Dermis lymphatic vessel endothelial cell (primary cell): ENCODE measurements around the gene ZKSCAN1. TPM values are rescaled to one million over a fixed set of nuclear protein-coding genes. Genes with fewer than 3 reads are reported as not detected.

Source experiments
- total RNA-seq: library from RNA; depleted of rRNA; stranded (reverse); fragments of >200 nt; gene quantifications from 2 replicates; pipeline ENCODE4 v1.2.1, GENCODE V29; 2014

The ZKSCAN1 gene
- total RNA-seq, result 28.8 and 38.8 TPM in 2 replicates

GRCh38 chr7:100015232-100016214 lies at the start of gene ZKSCAN1:
Gene ZKSCAN1 (plus strand): TSS chr7:100015596. CDS start chr7:100023507, 7,911 bp downstream.

DNA sequence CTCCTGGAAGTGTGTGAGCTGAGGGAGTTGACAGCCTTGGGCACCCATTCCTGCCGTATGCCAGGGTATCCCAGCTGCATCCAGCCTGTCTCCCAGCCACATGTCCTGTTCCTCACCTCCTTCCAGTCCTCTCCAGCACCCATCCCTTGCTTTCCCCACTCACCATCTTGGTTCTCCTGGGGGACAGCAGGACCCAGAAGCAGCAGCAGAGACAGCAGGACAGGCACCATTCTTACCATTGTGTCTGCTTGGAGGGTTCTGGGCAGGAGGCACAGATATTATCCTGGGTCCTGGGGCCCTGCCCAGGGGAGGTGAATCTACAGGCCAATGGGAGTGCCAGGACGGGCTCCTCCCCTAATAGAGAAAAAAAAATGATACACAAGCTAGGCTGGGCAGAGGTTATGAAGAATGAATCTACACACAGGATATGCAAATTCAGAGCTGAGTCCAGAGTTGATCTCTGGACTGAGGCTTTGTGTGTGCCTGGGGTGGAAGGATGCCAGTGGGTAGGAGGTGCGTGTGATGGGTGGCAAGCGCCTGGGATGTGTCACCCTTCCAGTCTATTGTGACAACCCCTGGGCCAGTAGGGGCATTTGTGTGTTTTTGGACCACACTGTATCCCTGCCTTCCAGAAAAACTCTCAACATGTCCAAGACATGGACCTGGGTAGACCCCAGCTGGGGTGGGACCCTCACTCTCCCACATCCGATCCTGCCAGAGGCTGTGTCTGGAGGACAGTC lies 39.4 kb upstream of the ZKSCAN1 start, which contains the start of gene AZGP1:
AZGP1 (minus strand) TSS at position 250 of the 740 bp plus-strand sequence; CDS start at position 239, 11 bp downstream.

GRCh38 chr7:100049441-100050291 lies 34.3 kb downstream of the ZKSCAN1 start, which contains the start of gene ZSCAN21:
Gene ZSCAN21 (plus strand): TSS chr7:100049774. CDS start chr7:100057007, 7,233 bp downstream.

DNA sequence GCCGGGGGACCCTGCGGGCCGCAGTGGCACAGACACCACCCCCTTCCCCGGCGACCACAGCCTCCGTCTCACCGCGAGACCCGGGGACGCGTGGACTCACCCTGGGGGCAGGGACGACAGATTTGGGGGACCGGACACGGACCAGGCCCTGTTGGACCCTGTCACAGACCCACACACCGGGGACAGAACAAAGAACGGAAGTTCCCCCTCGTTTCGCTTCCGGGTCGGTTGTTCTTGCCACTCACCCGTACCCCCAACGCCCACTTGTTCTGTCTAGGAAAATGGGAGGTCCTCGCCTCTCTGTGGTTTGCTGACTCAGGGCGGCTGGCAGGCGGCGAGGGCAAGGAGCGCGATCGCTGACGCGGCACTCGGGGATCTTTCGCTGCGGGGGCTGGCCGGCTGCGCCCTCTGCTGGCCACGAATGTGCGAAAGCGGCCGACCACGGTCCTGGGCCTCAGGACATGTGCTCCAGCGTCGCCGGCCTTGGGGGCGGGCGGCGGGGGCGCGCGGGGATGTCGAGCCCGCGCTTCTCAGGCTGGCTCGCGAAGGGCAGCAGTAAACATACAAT lies 66.2 kb downstream of the ZKSCAN1 start, which contains the start of gene ZNF3:
ZNF3 (minus strand) TSS at position 189 of the 568 bp plus-strand sequence. CDS start 4,366 bp downstream, outside the sequence.

DNA sequence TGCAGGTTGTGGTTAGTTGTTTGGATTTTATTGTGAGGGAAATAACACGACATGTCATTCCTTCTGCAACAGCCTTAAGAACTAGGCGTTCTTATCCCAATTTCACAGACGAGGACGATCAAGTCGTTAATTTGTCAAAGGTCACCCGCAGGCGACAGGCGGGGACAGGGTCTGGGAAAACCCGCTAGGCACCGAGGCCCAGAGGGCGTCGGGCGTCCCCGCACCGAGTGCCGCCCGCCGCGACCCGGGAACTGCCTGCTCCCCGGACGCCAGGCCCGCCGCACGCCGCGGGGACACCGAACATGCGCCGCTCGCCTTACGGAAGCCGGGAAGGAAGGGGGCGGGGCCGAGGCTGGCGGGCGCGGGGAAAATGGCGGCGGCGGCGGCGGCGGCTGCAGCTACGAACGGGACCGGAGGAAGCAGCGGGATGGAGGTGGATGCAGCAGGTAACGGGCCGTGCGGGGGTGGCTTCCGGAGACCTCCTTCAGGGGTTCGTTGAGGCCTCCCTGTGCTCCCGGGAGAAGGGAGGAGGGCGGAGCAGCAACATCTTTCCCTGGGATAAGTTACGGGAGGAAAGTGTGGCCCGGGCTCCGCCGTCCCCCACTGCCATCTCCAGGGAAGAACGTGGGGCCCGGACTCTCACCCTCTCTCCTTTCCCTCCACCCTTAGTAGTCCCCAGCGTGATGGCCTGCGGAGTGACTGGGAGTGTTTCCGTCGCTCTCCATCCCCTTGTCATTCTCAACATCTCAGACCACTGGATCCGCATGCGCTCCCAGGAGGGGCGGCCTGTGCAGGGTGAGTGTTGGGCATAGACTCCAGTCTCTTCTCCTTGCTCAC lies 73.4 kb downstream of the ZKSCAN1 start, which contains the start of gene COPS6:
COPS6 (plus strand) TSS at position 349 of the 837 bp plus-strand sequence; CDS start at position 371, 22 bp downstream.

Other genes starting within 250 kb of the ZKSCAN1 start
- not detected in 2 replicates for gene CYP3A4, start 231.4 kb upstream of the ZKSCAN1 start, total RNA-seq
- not detected in 2 replicates for gene CYP3A43, start 187.6 kb upstream of the ZKSCAN1 start, total RNA-seq
- gene OR2AE1, start 138.6 kb upstream of the ZKSCAN1 start, total RNA-seq, result 0.11 and 0.17 TPM in 2 replicates
- gene TRIM4, start 96.1 kb upstream of the ZKSCAN1 start, total RNA-seq, result 17.4 and 23.2 TPM in 2 replicates
- 0.87 and 1.0 TPM in 2 replicates for gene GJC3, start 86.0 kb upstream of the ZKSCAN1 start, total RNA-seq
- not detected in 2 replicates for gene AZGP1, start 39.6 kb upstream of the ZKSCAN1 start, total RNA-seq
- gene ZSCAN21, start 34.2 kb downstream of the ZKSCAN1 start, total RNA-seq, result 8.0 and 8.2 TPM in 2 replicates
- gene ZNF3, start 66.1 kb downstream of the ZKSCAN1 start, total RNA-seq, result 26.3 and 33.3 TPM in 2 replicates
- gene COPS6, start 73.4 kb downstream of the ZKSCAN1 start, total RNA-seq, result 44.3 and 54.3 TPM in 2 replicates
- 27.5 and 34.8 TPM in 2 replicates for gene MCM7, start 85.8 kb downstream of the ZKSCAN1 start, total RNA-seq
- gene AP4M1, start 86.0 kb downstream of the ZKSCAN1 start, total RNA-seq, result 14.3 and 15.6 TPM in 2 replicates
- 18.5 and 20.0 TPM in 2 replicates for gene TAF6, start 103.8 kb downstream of the ZKSCAN1 start, total RNA-seq
- 29.8 and 33.4 TPM in 2 replicates for gene CNPY4, start 104.0 kb downstream of the ZKSCAN1 start, total RNA-seq
- 1.8 and 2.8 TPM in 2 replicates for gene MBLAC1, start 111.4 kb downstream of the ZKSCAN1 start, total RNA-seq
- gene LAMTOR4, start 133.3 kb downstream of the ZKSCAN1 start, total RNA-seq, result 105 and 108 TPM in 2 replicates
- gene TRAPPC14, start 143.1 kb downstream of the ZKSCAN1 start, total RNA-seq, result 4.3 and 5.6 TPM in 2 replicates
- gene GAL3ST4, start 153.0 kb downstream of the ZKSCAN1 start, total RNA-seq, result 0.09 TPM in 1 of 2 replicates, not detected in the other
- 1.3 and 3.5 TPM in 2 replicates for gene GPC2, start 161.8 kb downstream of the ZKSCAN1 start, total RNA-seq
- gene STAG3, start 162.3 kb downstream of the ZKSCAN1 start, total RNA-seq, result 0.33 and 0.60 TPM in 2 replicates
- 2.6 TPM in 1 of 2 replicates, not detected in the other for gene PVRIG, start 204.4 kb downstream of the ZKSCAN1 start, total RNA-seq